PC-9 (cell line): ENCODE data around the gene NCF4. TPM values are rescaled to one million over a fixed set of nuclear protein-coding genes. Genes with fewer than 3 reads are reported as not detected.

Experiments used
- BruUV-seq: library from RNA; stranded (reverse); fragments of 400-500 nt; replicated peaks from 2 replicates; lab custom pipeline; 2021; lab: Mats Ljungman, UMichigan
- CTCF ChIA-PET: fragments of 300-600 bp; sonication (Branson Sonifier 250); formaldehyde crosslinking; loops from one replicate; lab custom pipeline; 2022; ENCODE audit warnings: antibody characterized with exemption; lab: Charles Lee
- POLR2A ChIA-PET: fragments of 300-600 bp; sonication (Branson Sonifier 250); formaldehyde crosslinking; loops from one replicate; lab custom pipeline; 2022; ENCODE audit warnings: antibody characterized with exemption; ENCODE audit not compliant: unreplicated experiment; lab: Charles Lee
- DNase-seq, 2 experiments: peaks; one replicate each; pipeline versions ENCODE4 v3.0.0 to v3.0.0-alpha.2; 2015 to 2022; ENCODE audit warnings: mixed read lengths in 1 of 2
- H2AFZ ChIP-seq: fragments of 200-600 bp; sonication (generic); 2 replicates; pipeline ENCODE4 v1.8.1; 2017; ENCODE audit warnings: antibody characterized with exemption
- H3F3A ChIP-seq: fragments of 200-600 bp; sonication (generic); 2 replicates; pipeline ENCODE4 v1.8.1; 2017; ENCODE audit warnings: antibody characterized with exemption, mild to moderate bottlenecking, low read depth; ENCODE audit not compliant: insufficient read depth
- H3K27ac ChIP-seq: fragments of 200-600 bp; sonication (generic); 2 replicates; pipeline ENCODE4 v1.6.1; 2016; ENCODE audit warnings: mixed run types
- H3K27me3 ChIP-seq: fragments of 200-600 bp; sonication (generic); 2 replicates; pipeline ENCODE4 v1.6.1; 2016; ENCODE audit warnings: low read depth, mixed run types; ENCODE audit not compliant: insufficient read depth
- H3K36me3 ChIP-seq: fragments of 200-600 bp; sonication (generic); 2 replicates; pipeline ENCODE4 v1.6.1; 2016; ENCODE audit warnings: low read depth, mixed run types
- H3K4me1 ChIP-seq: fragments of 200-600 bp; sonication (generic); replicated peaks from 2 replicates; pipeline ENCODE4 v1.6.1; 2016; ENCODE audit warnings: mixed run types; ENCODE audit not compliant: insufficient read depth
- H3K4me2 ChIP-seq: fragments of 200-600 bp; sonication (generic); 2 replicates; pipeline ENCODE4 v1.6.1; 2017; ENCODE audit warnings: mixed run types
- H3K4me3 ChIP-seq: fragments of 200-600 bp; sonication (generic); 2 replicates; pipeline ENCODE4 v1.6.1; 2016; ENCODE audit warnings: mixed run types
- H3K79me2 ChIP-seq: fragments of 200-600 bp; sonication (generic); 2 replicates; pipeline ENCODE4 v1.6.1; 2017; ENCODE audit warnings: low read depth, mixed run types
- H3K9me2 ChIP-seq: fragments of 200-600 bp; sonication (generic); 2 replicates; pipeline ENCODE4 v1.8.1; 2017; ENCODE audit warnings: mild to moderate bottlenecking; ENCODE audit not compliant: insufficient read depth
- H3K9me3 ChIP-seq: fragments of 200-600 bp; sonication (generic); 2 replicates; pipeline ENCODE4 v1.8.1; 2016; ENCODE audit warnings: low read depth; ENCODE audit not compliant: insufficient read depth
- H4K20me1 ChIP-seq: fragments of 200-600 bp; sonication (generic); 2 replicates; pipeline ENCODE4 v1.8.1; 2017; ENCODE audit not compliant: insufficient read depth
- CTCF ChIP-seq: fragments of 200-600 bp; sonication (generic); conservative IDR thresholded peaks from 2 replicates; pipeline ENCODE4 v1.6.1; 2017; ENCODE audit warnings: mixed run types, antibody characterized with exemption, mild to moderate bottlenecking, moderate library complexity
- EZH2 ChIP-seq: fragments of 200-600 bp; sonication (generic); IDR thresholded peaks from 2 replicates; pipeline ENCODE4 v1.8.0; 2017; ENCODE audit warnings: antibody characterized with exemption, low read depth
- intact Hi-C: fragments of 100-400 bp; cut with micrococcal nuclease; formaldehyde crosslinking; loops from one replicate; pipeline ENCODE4 v1.10.0; 2022; ENCODE audit not compliant: unreplicated experiment
- total RNA-seq: library from RNA; stranded (reverse); gene quantifications from 2 replicates; pipeline ENCODE4 v1.2.3, GENCODE V29; 2021

The NCF4 gene
- total RNA-seq, 1 experiment from 2014 or later: 3.9 TPM

- peaks cover 20% of the 10 kb centered on the region for H3K4me1 ChIP-seq
- H4K20me1 ChIP-seq: no peaks in the 10 kb centered on the region
- POLR2A ChIA-PET: no interaction called here
- H3K79me2 ChIP-seq: no peaks in the 10 kb centered on the region
- BruUV-seq: no TSS peak
- H3F3A ChIP-seq: peaks cover 17% of the 10 kb centered on the region
- no peak overlapping the region for H3K4me3 ChIP-seq
- H3K9me2 ChIP-seq: no peaks in the 10 kb centered on the region
- no peak overlapping the region for H3K4me2 ChIP-seq
- no peak for DNase-seq
- H3K36me3 ChIP-seq: no peaks in the 10 kb centered on the region; the same call in 1 of the 2 replicates
- TF ChIP-seq EZH2 (no peak), CTCF (no peak)
- no peak overlapping the region for H3K27ac ChIP-seq
- no peak overlapping the region for H2AFZ ChIP-seq
- no peaks in the 10 kb centered on the region for H3K27me3 ChIP-seq
- peaks cover 16% of the 10 kb centered on the region for H3K9me3 ChIP-seq
- intact Hi-C loops: no loop called here
- CTCF ChIA-PET: no interaction called here
Observed at GRCh38 chr22:36879775-36880174, 19.0 kb downstream of the NCF4 start.

- CTCF ChIA-PET: interaction anchor here (0.6 kb wide), 1 partner anchor 40 kb away, joined by 5 read pairs; no protein-coding TSS in a partner anchor
- intact Hi-C loops: no loop called here
Observed at GRCh38 chr22:36881504-36882245, 20.9 kb downstream of the NCF4 start.

More at GRCh38 chr22:36881504-36882245, 20.9 kb downstream of the NCF4 start:
- TF ChIP-seq EZH2: no peak
- TF ChIP-seq CTCF: no peak
- no peaks in the 10 kb centered on the region for H3K27me3 ChIP-seq
- H3F3A ChIP-seq: peaks cover 16% of the 10 kb centered on the region
- no peaks in the 10 kb centered on the region for H4K20me1 ChIP-seq
- H3K4me3 ChIP-seq: no peak overlapping the region
- H3K9me2 ChIP-seq: no peaks in the 10 kb centered on the region
- peaks cover 16% of the 10 kb centered on the region for H3K9me3 ChIP-seq
- H3K4me1 ChIP-seq: peaks cover 25% of the 10 kb centered on the region
- no peak overlapping the region for H2AFZ ChIP-seq
- POLR2A ChIA-PET: interaction anchor here (0.7 kb wide), 1 partner anchor 64 kb away, joined by 6 read pairs; no protein-coding TSS in a partner anchor
- H3K27ac ChIP-seq: no peak overlapping the region
- no peaks in the 10 kb centered on the region; the same call in 1 of the 2 replicates for H3K36me3 ChIP-seq
- DNase-seq: no peak
- no TSS peak for BruUV-seq
- no peak overlapping the region for H3K4me2 ChIP-seq
- H3K79me2 ChIP-seq: no peaks in the 10 kb centered on the region
